GM18511 (cell line): ENCODE measurements around the gene LDAF1.
"Not testable (repeated sequence)": the region's sequence is repeated elsewhere in the genome, so short reads cannot be mapped to it uniquely, and the experiment has no call there.

ENCODE experiments used
- ATAC-seq: cut with Tn5 transposase; IDR thresholded peaks from one replicate; pipeline ENCODE4 v1.9.1; 2021; ENCODE audit warnings: mild to moderate bottlenecking, moderate library complexity; ENCODE audit not compliant: unreplicated experiment

Gene LDAF1

GRCh38 chr16:21192991-21193390 lies 34.5 kb downstream of the LDAF1 start:
- ATAC-seq = no peak

DNA sequence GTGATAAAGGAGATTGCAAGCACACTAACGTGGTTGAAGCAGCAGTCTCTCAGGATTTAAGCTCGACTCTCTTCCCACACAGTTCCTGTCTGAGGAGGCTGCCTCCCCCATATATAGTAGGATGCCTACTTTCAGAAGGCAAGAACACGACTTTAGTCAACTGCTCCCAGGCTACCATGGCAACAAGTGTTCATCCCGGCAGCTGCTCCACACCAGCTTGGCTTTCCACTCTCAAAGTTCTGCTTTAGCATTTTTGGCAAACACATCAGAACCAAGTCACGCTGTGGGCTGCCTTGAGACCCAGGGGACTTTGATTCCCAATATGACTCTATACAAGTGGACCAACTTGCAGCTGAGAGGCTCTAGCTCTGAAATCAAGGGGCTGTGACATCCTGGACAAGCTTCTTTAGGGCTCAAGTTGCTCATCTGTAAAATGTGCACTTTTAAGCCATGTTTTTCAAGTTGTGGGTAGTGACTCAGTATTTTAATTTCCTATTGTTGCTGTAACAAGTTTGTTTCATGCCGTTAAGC lies 36.4 kb downstream of the LDAF1 start:
- no peak for ATAC-seq

GRCh38 chr16:21195330-21195729 lies 36.9 kb downstream of the LDAF1 start:
- not testable (repeated sequence) for ATAC-seq

DNA sequence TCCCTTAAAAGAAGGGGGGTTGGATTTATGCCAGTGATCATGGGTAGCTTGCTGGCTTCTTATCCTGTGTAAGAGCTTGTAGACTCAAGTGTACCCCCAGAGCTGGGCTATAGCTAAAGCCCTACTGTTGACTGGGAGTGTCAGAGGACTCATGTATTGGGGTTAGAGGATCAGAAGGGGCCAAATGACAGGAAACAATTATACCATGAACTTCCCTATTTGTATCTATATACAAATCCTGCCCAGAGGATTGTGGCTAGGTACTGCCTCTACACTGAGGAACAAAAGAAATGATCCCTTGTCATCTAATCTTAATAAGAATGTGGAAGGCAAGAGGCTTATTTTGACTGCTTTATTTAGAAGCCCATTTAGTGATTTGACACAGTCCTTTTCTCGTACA lies 38.6 kb downstream of the LDAF1 start:
- ATAC-seq = no peak

DNA sequence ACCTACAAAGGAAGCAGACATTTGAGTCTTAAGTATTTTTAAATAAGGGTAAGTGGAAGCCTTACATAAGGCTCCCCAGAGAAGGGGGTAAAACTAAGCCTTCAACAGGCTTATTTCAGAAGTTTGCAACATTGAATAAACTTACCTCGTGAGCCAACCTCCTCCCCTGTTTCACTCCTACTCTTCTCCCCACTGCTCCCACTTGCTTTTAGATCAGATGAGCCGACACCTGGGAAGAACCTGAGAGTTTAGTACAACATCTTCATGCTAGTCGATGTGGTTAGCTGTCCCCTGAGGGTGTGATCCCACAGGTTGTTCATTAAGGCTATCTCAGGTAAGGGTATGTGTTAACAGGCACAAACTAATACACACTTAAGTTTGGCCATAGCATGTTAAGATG lies 39.1 kb downstream of the LDAF1 start:
- ATAC-seq = no peak

- no peak for ATAC-seq
Measured at GRCh38 chr16:21199607-21200218, 41.2 kb downstream of the LDAF1 start.

GRCh38 chr16:21203155-21203797 lies 44.8 kb downstream of the LDAF1 start:
- ATAC-seq = no peak

DNA sequence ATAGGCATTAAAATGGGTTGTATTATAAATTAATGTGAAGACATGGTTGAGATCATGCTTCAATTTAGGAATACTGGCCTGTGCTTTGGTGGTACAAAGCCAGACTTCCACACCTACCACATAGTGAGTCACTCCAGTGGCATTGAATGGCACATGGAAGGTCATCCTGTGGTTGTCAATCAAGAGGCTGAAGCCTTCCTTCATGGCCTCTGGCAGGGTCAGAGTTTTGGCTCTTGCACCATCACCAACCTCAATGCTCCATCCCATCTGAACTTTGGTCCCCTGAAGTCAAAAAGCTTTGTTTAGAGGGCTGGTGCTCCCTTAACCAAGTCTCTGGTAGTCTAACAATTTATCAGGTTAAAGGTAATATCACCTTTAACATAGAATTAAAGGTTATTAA lies 46.8 kb downstream of the LDAF1 start:
- ATAC-seq = no peak

DNA sequence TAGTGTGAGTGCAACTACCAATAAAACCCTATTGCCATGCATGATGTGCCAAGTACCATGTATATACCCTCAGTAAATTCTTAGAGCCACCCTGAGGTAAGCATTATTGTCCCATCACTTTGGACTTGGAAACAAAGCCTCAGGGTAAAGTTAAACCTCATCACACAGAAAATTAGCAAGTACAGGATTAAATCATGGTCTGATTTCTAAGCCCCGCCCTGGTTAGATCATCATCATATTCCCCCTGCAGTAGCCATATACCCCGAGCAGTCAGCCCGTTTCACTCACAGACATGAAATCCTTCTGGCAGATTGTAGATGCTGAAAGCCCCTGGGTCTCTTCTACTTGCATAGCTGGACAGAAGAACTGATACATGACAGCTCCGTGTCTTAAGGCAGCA lies 48.1 kb downstream of the LDAF1 start:
- ATAC-seq = no peak

- no peak for ATAC-seq
Measured at GRCh38 chr16:21208446-21209230, 50.2 kb downstream of the LDAF1 start.

DNA sequence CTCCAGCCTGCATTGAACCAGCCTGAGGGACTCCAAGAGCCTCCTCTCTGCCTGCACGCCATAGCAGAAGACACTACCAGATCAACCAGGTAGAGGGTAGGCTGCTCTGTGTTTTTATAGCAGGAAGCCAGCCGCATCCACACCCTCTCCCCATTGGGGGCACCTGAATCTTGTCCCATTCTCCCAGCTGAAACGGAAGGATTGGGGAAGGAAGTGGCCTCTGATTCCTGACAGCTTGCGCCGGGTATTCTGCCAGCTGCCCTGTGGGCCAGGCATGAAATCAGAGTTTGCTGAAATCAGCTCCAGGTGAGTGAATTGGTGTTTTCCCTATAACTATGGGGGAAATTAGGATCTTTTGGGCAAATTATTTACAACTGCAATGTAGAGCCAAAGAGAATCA lies 53.0 kb downstream of the LDAF1 start, which contains the start of gene ZP2:
TSS of gene ZP2 (minus strand) at position 89 of the 400 bp plus-strand sequence. CDS start at position 62, 27 bp downstream.
- no peak for ATAC-seq

DNA sequence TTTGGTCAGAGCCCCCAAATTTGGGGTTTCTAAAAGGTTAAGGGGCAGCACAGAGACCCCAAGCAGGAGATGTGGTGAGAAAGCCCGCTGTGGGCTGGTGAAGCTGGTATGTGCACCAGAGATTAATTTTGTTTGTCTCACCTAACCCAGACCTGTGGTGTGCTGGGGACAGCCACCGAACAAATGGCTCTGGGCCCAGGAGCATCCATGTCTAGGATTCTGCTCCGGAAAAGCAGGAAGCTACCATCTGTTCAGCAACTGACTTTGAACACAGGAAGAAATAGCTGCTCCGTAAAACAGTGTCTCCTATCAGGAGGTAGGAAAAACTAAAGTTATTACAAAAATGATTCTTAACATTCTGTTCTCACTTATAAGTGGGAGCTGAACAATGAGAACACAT lies 55.6 kb downstream of the LDAF1 start:
- no peak for ATAC-seq

DNA sequence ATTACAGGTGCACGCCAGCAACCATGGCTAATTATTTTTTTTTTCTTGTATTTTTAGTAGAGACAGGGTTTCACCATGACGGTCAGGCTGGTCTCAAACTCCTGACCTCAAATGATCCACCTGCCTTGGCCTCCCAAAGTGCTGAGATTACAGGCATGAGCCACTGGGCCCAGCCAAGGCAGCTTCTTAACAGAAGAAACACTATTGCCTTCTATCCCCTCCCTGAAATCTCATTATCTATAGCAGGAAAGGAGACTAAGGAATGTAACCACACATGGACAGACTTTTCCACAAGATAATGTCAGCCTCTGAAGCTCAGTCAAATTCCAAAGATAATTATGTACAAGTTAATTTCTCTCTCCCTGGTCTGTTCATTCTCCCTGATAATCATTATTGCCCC lies 58.6 kb downstream of the LDAF1 start:
- no peak for ATAC-seq

DNA sequence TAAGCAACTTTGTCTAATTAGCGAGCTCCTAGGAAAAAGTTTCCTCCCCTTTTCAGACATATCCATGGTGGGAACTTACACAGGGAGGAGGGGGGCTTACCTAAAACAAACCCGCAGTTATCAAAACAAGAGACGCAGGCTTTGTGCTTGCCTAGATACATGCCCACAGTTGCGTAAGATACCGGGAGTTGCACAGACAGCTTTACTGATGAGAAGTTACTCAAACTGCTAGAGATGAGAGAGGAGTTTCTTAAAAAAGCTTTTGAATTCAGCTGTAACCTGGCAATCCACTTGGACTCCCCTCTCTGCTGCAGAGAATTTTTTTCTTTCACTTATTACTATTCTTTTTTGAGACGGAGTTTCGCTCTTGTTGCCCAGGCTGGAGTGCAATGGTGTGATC lies 59.7 kb downstream of the LDAF1 start:
- no peak for ATAC-seq

DNA sequence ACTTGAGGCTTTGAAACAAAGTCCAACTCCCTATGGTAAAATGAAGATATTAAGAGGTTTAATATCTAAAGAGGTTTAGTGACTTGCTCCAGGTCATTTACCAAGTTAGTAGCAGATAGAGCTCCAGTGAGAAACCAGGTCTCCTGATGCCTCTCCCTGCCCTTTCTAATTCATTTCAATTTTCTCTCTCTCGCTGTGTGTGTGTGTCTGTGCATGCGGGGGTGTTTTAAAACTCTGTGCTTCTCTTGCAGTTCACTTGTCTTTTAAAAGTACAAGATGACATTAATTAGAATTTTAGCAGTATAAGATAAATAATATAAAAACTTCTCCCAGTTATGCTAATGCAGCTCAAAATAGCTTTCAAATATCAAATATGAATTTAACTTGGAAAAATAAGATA lies 61.1 kb downstream of the LDAF1 start:
- no peak for ATAC-seq

DNA sequence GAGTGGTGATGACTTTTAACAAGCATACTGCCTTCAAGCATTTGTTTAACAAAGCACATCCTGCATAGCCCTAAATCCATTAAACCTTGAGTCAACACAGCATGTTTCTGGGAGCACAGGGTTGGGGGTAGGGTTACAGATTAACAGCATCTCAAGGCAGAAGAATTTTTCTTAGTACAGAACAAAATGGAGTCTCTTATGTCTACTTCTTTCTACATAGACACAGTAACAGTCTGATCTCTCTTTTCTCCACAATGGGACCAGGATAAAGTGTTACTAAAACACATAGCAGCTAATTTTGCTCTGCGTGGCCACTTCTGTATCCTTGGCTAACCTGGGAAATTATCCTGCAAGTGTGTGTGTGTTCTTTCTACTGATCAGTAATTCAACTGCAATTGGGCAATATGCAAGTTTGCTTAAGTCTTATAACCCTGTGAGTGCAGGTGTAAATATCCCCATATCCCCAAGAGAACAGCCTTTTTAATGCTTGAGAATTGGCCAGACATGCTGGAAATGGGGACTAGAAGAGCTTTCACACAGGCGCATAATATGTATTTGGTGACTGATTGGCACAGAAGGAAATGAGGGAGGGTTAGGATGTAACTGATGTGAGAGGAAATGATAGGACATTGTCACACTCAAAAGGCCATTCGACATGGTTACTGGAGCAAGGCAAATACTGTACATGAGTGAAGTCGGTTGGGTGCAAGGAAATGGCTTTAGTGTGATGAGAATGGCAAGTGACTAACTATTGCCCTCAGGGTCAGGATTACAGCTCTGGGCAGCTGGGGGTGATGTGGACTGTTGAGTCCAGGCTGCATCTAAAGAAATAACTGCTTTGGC lies 64.2 kb downstream of the LDAF1 start:
- no peak for ATAC-seq

GRCh38 chr16:21223787-21224186 lies 65.3 kb downstream of the LDAF1 start:
- ATAC-seq = no peak

- ATAC-seq = no peak
Measured at GRCh38 chr16:21224800-21225199, 66.3 kb downstream of the LDAF1 start.

GRCh38 chr16:21226749-21227148 lies 68.3 kb downstream of the LDAF1 start:
- no peak for ATAC-seq

- ATAC-seq = no peak
Measured at GRCh38 chr16:21227866-21228265, 69.4 kb downstream of the LDAF1 start.

DNA sequence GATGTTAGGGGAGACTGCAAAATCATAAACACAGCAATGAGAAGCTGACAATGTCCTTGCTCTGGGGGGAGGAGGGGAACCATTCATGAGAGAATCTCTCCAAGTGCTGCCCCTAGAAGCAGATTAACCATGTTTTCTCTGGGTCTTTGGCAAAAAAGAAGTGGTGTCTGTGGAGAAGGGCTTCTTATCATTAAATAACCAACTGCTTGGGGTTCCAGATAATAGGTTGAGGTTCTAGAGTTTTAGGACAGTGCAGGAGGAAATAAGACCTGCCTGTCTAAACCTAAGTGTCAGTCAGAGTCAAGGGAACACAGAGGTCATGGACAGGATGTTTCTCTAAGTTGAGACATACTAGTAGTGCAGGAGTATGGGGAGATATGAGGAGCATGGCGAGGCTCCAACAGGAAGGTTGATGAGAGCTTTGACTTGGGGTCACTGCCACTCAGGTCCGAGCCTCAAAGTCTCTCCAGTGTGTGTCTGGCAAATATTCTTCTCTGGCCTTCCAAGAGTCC lies 69.9 kb downstream of the LDAF1 start:
- no peak for ATAC-seq
